CD14-positive monocyte (primary cell): ENCODE data around the gene SLC35F3. TPM values are rescaled to one million over a fixed set of nuclear protein-coding genes. Genes with fewer than 3 reads are reported as not detected.

Source experiments
- DNase-seq, 3 donors: peaks; one replicate each; pipeline ENCODE4 v3.0.0-alpha.2; 2011 to 2022
- H2AFZ ChIP-seq: 2 replicates; pipeline ENCODE4 v1.6.0; 2012; ENCODE audit warnings: mild to moderate bottlenecking, low read depth, low read length, inconsistent platforms; ENCODE audit not compliant: insufficient read depth, poor library complexity, severe bottlenecking
- H3K27ac ChIP-seq, 2 donors: 1 replicate in 1 of 2; 2 replicates in 1 of 2; pipeline ENCODE4 v1.5.1; 2012 to 2013; ENCODE audit warnings: low read length in 2 of 2, control low read depth in 1 of 2, inconsistent platforms in 1 of 2, low read depth in 1 of 2, mild to moderate bottlenecking in 1 of 2
- H3K27me3 ChIP-seq, 2 donors: one replicate each; pipeline versions ENCODE4 v1.6.0 to v1.6.1; 2011 to 2013; ENCODE audit warnings: low read length in 2 of 2; ENCODE audit not compliant: control insufficient read depth in 2 of 2, insufficient read depth in 2 of 2
- H3K36me3 ChIP-seq, 2 donors: replicated peaks in 1 of 2; 1 replicate in 1 of 2; 2 replicates in 1 of 2; pipeline versions ENCODE4 v1.5.1 to v1.6.1; 2012 to 2013; ENCODE audit warnings: low read length in 2 of 2, control low read depth in 1 of 2, inconsistent platforms in 1 of 2, mild to moderate bottlenecking in 1 of 2; ENCODE audit not compliant: insufficient read depth in 2 of 2, control insufficient read depth in 1 of 2
- H3K4me1 ChIP-seq, 2 donors: 1 replicate in 1 of 2; 2 replicates in 1 of 2; pipeline versions ENCODE4 v1.5.1 to v1.6.1; 2012 to 2013; ENCODE audit warnings: low read length in 2 of 2, control low read depth in 1 of 2, inconsistent platforms in 1 of 2, mild to moderate bottlenecking in 1 of 2, moderate library complexity in 1 of 2; ENCODE audit not compliant: insufficient read depth in 2 of 2, control insufficient read depth in 1 of 2
- H3K4me2 ChIP-seq: replicated peaks from 2 replicates; pipeline ENCODE3; 2012; ENCODE audit warnings: low read length, moderate library complexity, mild to moderate bottlenecking; ENCODE audit not compliant: poor library complexity, severe bottlenecking; ENCODE audit errors: extremely low read depth
- H3K4me3 ChIP-seq, 3 experiments: fragments of 200-600 bp in 1 of 3; sonication (generic) in 1 of 3; replicated peaks in 1 of 3; 1 replicate in 2 of 3; 2 replicates in 1 of 3; pipeline ENCODE4 v1.5.1; 2011 to 2013; ENCODE audit warnings: low read length in 3 of 3, mild to moderate bottlenecking in 3 of 3, control low read depth in 2 of 3, low read depth in 2 of 3, inconsistent platforms in 1 of 3, moderate library complexity in 1 of 3
- H3K79me2 ChIP-seq: 2 replicates; pipeline ENCODE4 v1.6.0; 2012; ENCODE audit warnings: mild to moderate bottlenecking, control low read depth, inconsistent platforms, low read length, moderate library complexity; ENCODE audit not compliant: insufficient read depth
- H3K9ac ChIP-seq: 2 replicates; pipeline ENCODE4 v1.6.0; 2017; ENCODE audit warnings: low read length, mild to moderate bottlenecking; ENCODE audit not compliant: insufficient read depth, poor library complexity, severe bottlenecking
- H3K9me3 ChIP-seq, 2 donors: replicated peaks in 1 of 2; 1 replicate in 1 of 2; 2 replicates in 1 of 2; pipeline versions ENCODE4 v1.5.1 to v1.6.1; 2012 to 2013; ENCODE audit warnings: low read length in 2 of 2, control low read depth in 1 of 2; ENCODE audit not compliant: control insufficient read depth in 1 of 2, insufficient read depth in 1 of 2
- H4K20me1 ChIP-seq: 2 replicates; pipeline ENCODE4 v1.6.0; 2012; ENCODE audit warnings: mild to moderate bottlenecking, low read length, control low read depth, moderate library complexity; ENCODE audit not compliant: insufficient read depth
- H3K27ac Mint-ChIP-seq, 7 donors: one replicate each; pipeline ENCODE4 v1.8.0; 2020; ENCODE audit warnings: mild to moderate bottlenecking in 7 of 7, mixed read lengths in 7 of 7, moderate library complexity in 6 of 7, inconsistent platforms in 2 of 7
- H3K27me3 Mint-ChIP-seq, 3 donors: one replicate each; pipeline ENCODE4 v1.8.0; 2021 to 2022; ENCODE audit warnings: low read depth in 3 of 3, mild to moderate bottlenecking in 3 of 3, mixed read lengths in 3 of 3, moderate library complexity in 3 of 3, inconsistent platforms in 1 of 3
- H3K36me3 Mint-ChIP-seq, 2 donors: one replicate each; pipeline ENCODE4 v1.8.0; 2020; ENCODE audit warnings: mixed read lengths in 2 of 2, inconsistent platforms in 1 of 2, mild to moderate bottlenecking in 1 of 2
- H3K4me1 Mint-ChIP-seq: one replicate; pipeline ENCODE4 v1.8.0; 2020; ENCODE audit warnings: mild to moderate bottlenecking, mixed read lengths
- H3K4me3 Mint-ChIP-seq, 2 donors: one replicate each; pipeline ENCODE4 v1.8.0; 2020; ENCODE audit warnings: mild to moderate bottlenecking in 2 of 2, mixed read lengths in 2 of 2, moderate library complexity in 1 of 2
- H3K9me3 Mint-ChIP-seq, 7 donors: one replicate each; pipeline ENCODE4 v1.8.0; 2020 to 2022; ENCODE audit warnings: mixed read lengths in 7 of 7, mild to moderate bottlenecking in 6 of 7, moderate library complexity in 6 of 7, inconsistent platforms in 2 of 7
- CTCF ChIP-seq: fragments of 200-600 bp; IDR thresholded peaks from one replicate; pipeline ENCODE4 v1.8.0; 2022; ENCODE audit warnings: antibody characterized with exemption, mild to moderate bottlenecking
- WGBS: methylation state at CpG from one replicate; pipeline ENCODE4 v1.1.5; 2013; ENCODE audit warnings: missing lambda C conversion rate; ENCODE audit not compliant: insufficient coverage; 5-methylcytosine and 5-hydroxymethylcytosine counted together
- intact Hi-C, 2 donors: fragments of 100-400 bp; cut with micrococcal nuclease; formaldehyde crosslinking; loops; one replicate each; pipeline versions ENCODE4 v1.15.0 to v1.15.1; 2023
- polyA minus RNA-seq: library from RNA; depleted of rRNA, polyadenylated mRNA; stranded (reverse); fragments of >200 nt; gene quantifications from 2 replicates; pipeline ENCODE4 v1.2.3, GENCODE V29; 2012
- polyA plus RNA-seq, 3 donors: library from polyadenylated mRNA; depleted of rRNA in 1 of 3; unstranded in 2 of 3; stranded (reverse) in 1 of 3; fragments of 300-500 nt in 2 of 3; fragments of >200 nt in 1 of 3; fragmentation: Illumina TruSeq in 2 of 3; gene quantifications; 1 replicate in 2 of 3; 2 replicates in 1 of 3; pipeline ENCODE4 v1.2.3, GENCODE V29; 2012 to 2021
- total RNA-seq, 12 experiments: library from RNA in 1 of 12; stranded (reverse) in 1 of 12; fragments of 120-200 nt in 1 of 12; gene quantifications; one replicate each; pipeline ENCODE4 v1.2.4 and lab custom pipeline; 2013 to 2026; ENCODE audit warnings: mixed read lengths in 6 of 12, inconsistent platforms in 1 of 12

SLC35F3 gene
- 0.15 TPM for total RNA-seq (2013)
- polyA plus RNA-seq (under 1 TPM in 2 of 3 donors, not detected in 1; 0.17 to 0.78 TPM), polyA minus RNA-seq (0.14 TPM in 1 of 2 replicates, not detected in the other), total RNA-seq (lab: John Stamatoyannopoulos, UW) (0.25 to 0.80 (median 0.50) reads per million in 11 experiments)

DNA sequence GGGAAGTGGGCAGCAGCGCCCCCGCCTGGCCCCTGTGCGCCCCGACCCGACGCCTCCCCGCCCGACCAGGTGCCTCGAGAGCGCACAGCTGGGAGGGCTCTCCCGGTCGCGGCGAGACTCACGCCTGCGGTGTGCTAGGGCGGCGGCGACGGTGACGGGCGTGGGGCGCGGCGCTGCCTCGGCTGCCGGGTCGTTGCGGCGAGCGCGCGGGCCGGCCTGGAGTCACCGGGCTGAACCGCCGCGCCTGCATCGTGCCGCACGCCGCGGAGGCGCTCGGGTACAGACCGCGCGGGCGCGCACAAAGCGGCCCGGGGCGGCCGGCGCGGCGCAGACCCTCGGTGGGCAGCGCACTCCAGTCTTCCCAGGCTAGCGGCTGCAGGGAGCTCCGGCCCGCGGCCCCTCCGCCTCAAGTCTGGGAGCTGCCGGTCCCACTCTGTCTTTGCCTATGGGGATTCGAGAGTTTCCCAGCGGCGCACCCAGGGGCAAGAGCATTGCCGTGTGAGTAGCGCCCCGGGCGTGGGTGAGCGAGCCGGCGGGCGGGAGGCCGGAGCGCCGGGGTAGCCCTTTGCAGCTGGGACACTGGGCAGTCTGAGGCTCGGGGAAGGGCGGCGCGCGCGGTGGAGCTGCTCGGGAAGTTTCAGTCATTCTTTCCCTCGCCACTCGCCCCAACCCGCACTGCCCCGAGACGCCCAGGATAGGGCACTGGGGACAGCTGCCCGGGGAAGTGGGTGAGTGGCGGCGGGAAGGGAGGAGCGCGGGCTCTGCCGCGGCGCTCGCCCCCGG lies at the start of gene SLC35F3:
Gene SLC35F3 (plus strand): TSS at position 44 of the 783 bp plus-strand sequence.
- Mint-ChIP-seq H3K27me3 (peaks cover 50 to 61% (median 54%) of the 10 kb centered on the region in 3 donors), H3K36me3 (peaks cover 2 to 3% of the 10 kb centered on the region in 2 donors), H3K27ac (no peak within 1 kb of the TSS), H3K4me3 (peak within 1 kb of the TSS in 1 of 2 donors; percentile 89), H3K9me3 (peaks cover 3 to 15% (median 10%) of the 10 kb centered on the region in 7 donors), H3K4me1 (peaks cover 2% of the 10 kb centered on the region)
- H3K79me2 ChIP-seq: no peaks in the 10 kb centered on the region
- DNase-seq: no peak
- H3K36me3 ChIP-seq: no peaks in the 10 kb centered on the region
- H3K9me3 ChIP-seq: peaks cover 0 to 12% of the 10 kb centered on the region in 2 donors
- H3K27ac ChIP-seq: no peak within 1 kb of the TSS
- 1% methylated on average over 72 of the region's 101 CpGs for WGBS
- no peak within 1 kb of the TSS for H2AFZ ChIP-seq
- no peak within 1 kb of the TSS for H3K4me2 ChIP-seq
- peaks cover 37 to 51% of the 10 kb centered on the region in 2 donors for H3K27me3 ChIP-seq
- H4K20me1 ChIP-seq: no peaks in the 10 kb centered on the region
- H3K9ac ChIP-seq: no peak within 1 kb of the TSS
- intact Hi-C loops: no loop called here
- TF ChIP-seq CTCF: no peak
- H3K4me3 ChIP-seq: no peak within 1 kb of the TSS
- no peaks in the 10 kb centered on the region for H3K4me1 ChIP-seq

DNA sequence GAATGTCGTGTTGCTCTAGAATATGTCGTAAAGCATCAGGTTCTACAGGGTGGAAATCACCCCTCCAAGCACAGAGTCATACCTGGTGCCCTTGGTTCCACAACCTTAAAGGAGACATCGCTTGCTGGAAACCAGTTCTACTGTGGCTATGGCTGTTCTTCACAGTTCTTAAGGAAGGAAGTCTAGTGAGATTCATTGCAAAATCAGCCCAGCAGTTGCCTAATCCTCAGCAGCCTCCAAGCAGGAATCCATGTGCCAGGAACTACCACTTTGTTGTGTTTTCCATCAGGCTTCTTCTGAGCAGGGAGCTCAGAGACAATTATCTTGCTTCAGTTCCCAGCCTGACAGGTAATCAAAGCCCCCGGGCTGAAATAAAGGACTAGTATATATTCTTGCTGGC lies 45.0 kb upstream of the SLC35F3 start:
- no peak overlapping the region for H3K4me2 ChIP-seq
- no peaks in the 10 kb centered on the region for H3K27me3 ChIP-seq
- no peak overlapping the region for H2AFZ ChIP-seq
- H3K9me3 ChIP-seq: no peaks in the 10 kb centered on the region
- no peaks in the 10 kb centered on the region for H3K4me1 ChIP-seq
- H3K36me3 ChIP-seq: no peaks in the 10 kb centered on the region
- H3K36me3 Mint-ChIP-seq: no peaks in the 10 kb centered on the region
- no CpG with 5 or more reads among the region's 4 CpGs for WGBS
- no peaks in the 10 kb centered on the region for H3K79me2 ChIP-seq
- no peak overlapping the region for H3K27ac ChIP-seq
- no peak overlapping the region for H3K4me3 Mint-ChIP-seq
- DNase-seq: no peak
- no peak for TF ChIP-seq CTCF
- intact Hi-C loops: no loop called here
- no peaks in the 10 kb centered on the region for H4K20me1 ChIP-seq
- no peaks in the 10 kb centered on the region for H3K4me1 Mint-ChIP-seq
- H3K9ac ChIP-seq: no peak overlapping the region
- no peak overlapping the region for H3K27ac Mint-ChIP-seq
- peaks cover 0 to 2% (median 0%) of the 10 kb centered on the region in 3 donors for H3K27me3 Mint-ChIP-seq
- H3K4me3 ChIP-seq: no peak overlapping the region
- peaks cover 0 to 4% (median 2%) of the 10 kb centered on the region in 7 donors for H3K9me3 Mint-ChIP-seq
